GM18951 (cell line): ENCODE measurements around the gene ADD3.
"Not testable (repeated sequence)": the region's sequence is repeated elsewhere in the genome, so short reads cannot be mapped to it uniquely, and the experiment has no call there.

Experiments
- POLR2A ChIP-seq: IDR thresholded peaks from 4 replicates; pipeline ENCODE4 v1.6.1; 2011; ENCODE audit warnings: mild to moderate bottlenecking; ENCODE audit not compliant: insufficient read length, insufficient read depth; ENCODE audit errors: extremely low read depth
- in situ Hi-C: fragments of 300-500 bp; cut with MboI; formaldehyde crosslinking; loops from one replicate; pipeline ENCODE4 v1.12.0; 2022; ENCODE audit warnings: low sequenced_read_pairs, mixed read lengths, inconsistent platforms; ENCODE audit not compliant: unreplicated experiment

The ADD3 gene

DNA sequence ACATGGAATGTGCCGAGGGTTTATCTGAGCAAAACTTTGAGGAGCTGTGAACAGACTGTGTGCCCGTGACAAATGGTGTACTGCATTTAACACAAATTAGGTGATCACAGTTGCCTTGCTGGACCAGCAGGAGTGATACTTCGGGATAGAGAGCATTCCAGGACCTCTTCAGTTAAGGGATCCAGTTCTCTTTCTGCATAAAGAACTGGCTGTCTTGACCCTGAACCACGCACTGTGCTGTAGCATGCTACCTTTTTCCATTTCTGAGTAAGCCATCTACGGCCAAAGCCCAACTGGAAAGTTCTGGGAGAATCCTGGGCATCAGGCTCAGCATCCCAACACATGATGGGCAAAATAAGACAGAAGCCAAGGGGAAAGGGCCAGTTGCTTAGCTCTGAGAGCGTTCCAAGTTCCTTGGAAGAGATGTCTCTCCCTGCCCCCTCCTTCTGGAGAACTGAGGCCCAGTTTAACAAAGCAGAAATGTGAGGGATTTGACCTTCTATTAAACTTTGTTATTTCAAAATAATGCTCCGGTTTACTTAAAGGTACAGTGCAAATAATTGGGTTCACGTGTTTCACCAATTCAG lies 37.9 kb upstream of the ADD3 start:
- no peak for TF ChIP-seq POLR2A
- in situ Hi-C loops, result no loop called here

- no peak for TF ChIP-seq POLR2A
- in situ Hi-C loops, result no loop called here
These were observed 36.1 kb upstream of the ADD3 start for GRCh38 chr10:109971634-109972033.

GRCh38 chr10:109972372-109973001 lies 35.3 kb upstream of the ADD3 start:
- TF ChIP-seq POLR2A, result no peak
- in situ Hi-C loops, result no loop called here

DNA sequence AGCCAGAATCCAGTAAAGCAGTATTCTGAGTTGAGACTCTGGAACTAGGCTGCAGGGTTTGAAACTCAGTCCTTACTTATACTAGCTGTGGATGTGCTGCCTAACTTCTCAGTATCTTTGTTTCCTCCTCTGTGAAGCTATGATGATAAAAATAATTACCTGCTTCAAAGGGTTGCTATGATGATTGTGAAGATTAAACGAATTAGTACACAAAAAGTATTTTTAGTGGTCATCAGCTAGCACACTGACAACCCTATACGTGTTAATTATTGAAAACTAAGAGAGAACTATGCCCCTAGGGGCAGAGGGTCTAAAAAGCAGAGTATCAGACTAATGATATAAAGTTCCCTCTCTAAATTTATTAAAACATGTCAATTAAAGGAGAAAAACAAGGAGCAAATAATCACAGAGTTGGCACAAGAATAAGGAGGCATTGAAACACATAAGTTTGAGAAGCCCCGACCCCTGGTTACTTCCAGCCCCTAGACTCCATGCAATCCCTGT lies 34.4 kb upstream of the ADD3 start:
- in situ Hi-C loops, result no loop called here

DNA sequence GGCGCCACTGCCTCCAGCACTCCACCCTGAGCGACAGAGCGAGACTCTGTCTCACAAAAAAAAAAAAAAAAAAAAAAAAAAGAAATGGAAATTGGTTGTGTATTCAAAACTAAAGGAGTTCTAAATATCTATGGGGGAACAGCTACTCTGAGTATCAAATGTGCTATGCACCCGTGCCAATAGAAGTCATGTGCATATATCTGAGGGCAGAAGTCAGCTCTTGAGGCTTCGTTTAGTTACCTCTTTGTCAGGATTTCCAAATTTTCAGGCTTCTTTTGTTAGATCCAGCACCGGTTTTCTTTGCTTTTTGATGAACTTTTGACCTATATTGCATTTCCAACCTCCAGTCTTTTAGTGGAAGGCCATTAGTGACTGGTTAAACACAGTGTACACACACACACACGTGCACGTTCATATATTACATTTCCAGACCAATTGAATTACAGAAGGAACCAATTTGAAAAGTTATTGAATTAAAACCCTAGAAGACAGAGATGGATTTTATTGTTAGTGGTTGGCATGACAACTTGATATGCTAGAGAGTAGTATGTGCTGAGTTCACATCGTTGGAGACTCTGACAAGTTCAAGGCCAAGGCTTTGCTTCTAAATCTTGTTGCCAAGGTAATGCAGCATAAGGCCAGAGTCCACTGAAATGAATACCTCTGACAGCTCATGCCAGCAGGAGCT lies 33.1 kb upstream of the ADD3 start:
- TF ChIP-seq POLR2A, result no peak
- in situ Hi-C loops, result no loop called here

More for the DNA sequence above, 34.4 kb upstream of the ADD3 start:
- TF ChIP-seq POLR2A, result no peak

- no peak for TF ChIP-seq POLR2A
- in situ Hi-C loops, result no loop called here
These were observed 32.3 kb upstream of the ADD3 start for GRCh38 chr10:109975244-109976190.

DNA sequence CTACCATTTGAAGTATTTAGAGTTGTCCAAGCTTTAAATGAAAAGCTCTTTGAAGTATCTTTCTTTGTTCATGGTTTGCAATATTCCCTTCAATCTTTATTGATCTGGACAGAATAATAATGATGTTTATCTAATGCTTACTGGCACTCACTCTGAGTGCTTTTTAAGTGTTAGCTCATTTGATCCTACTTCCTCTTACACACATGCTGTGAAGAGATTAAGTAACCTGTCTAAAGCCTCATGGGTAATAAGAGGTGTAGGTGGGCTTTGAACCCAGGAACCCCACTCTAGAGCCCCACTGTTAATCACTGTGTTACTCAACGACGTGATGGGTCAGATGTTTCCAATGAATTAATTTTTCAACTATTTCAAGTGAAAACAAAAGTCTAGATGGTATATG lies 31.1 kb upstream of the ADD3 start:
- in situ Hi-C loops, result no loop called here
- TF ChIP-seq POLR2A, result no peak

DNA sequence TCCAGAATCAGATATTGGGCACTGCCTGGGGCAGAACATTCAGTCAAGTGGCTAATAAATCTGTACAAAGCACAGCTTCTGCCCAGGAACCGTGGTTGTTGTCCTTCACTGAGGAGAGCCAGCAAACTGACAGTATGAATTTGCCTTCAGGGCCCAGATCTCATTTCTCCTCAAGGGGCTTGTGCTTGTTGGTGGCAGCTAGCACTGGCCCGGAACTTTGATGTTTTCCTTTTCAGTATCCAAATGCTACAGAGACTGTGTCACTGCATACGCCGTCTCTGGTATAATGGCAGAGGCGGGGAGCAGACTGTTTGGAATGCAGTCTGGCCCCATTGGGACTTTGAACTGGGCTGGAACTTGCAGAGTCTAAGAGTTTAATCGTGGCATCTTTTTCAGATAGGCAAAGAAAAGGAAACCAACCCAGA lies 30.4 kb upstream of the ADD3 start:
- in situ Hi-C loops, result no loop called here
- no peak for TF ChIP-seq POLR2A

- TF ChIP-seq POLR2A, result no peak
- in situ Hi-C loops, result no loop called here
These were observed 29.3 kb upstream of the ADD3 start for GRCh38 chr10:109978481-109978880.

DNA sequence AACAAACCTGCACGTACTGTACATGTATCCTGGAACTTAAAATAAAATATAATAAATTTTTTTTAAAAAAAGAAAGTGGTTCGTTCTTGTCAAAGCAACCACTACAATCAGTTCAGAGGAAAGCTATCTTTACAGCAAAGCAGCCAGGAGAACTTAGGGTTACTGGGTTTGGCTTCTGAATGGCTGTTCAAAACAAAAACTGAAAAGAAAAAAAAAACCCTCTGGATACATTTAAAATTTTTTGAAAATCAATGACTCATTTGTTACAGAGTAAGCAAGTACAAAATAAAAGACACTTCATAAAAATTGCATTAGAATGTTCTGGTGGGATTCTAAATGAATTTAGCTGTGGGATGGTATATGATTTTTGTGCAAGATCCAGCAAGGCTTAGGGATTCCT lies 28.6 kb upstream of the ADD3 start:
- no peak for TF ChIP-seq POLR2A
- in situ Hi-C loops, result no loop called here

GRCh38 chr10:109981650-109982049 lies 26.1 kb upstream of the ADD3 start:
- TF ChIP-seq POLR2A, result no peak
- in situ Hi-C loops, result no loop called here

- in situ Hi-C loops, result no loop called here
These were observed 25.7 kb upstream of the ADD3 start for GRCh38 chr10:109982123-109982522.

GRCh38 chr10:109982812-109983211 lies 25.0 kb upstream of the ADD3 start:
- TF ChIP-seq POLR2A, result no peak
- in situ Hi-C loops, result no loop called here

More at GRCh38 chr10:109982123-109982522, 25.7 kb upstream of the ADD3 start:
- TF ChIP-seq POLR2A, result no peak

DNA sequence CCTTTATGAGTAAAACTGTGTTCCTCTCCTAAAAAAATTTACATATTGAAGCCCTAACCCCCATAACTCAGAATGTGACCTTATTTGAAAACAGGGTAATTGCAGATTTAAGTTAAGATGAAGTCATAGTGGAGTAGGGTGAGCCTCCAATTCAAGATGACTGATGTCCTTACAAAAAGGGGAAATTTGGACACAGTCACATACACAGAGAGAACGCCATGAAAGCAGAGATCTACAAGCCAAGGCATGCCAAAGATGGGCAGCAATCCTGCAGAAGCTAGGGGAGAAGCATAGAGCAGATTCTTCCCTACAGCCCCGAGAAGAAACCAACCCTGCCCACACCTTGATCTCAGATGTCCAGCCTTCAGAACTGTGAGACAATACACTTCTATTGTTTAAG lies 23.8 kb upstream of the ADD3 start:
- TF ChIP-seq POLR2A, result no peak
- in situ Hi-C loops, result no loop called here

DNA sequence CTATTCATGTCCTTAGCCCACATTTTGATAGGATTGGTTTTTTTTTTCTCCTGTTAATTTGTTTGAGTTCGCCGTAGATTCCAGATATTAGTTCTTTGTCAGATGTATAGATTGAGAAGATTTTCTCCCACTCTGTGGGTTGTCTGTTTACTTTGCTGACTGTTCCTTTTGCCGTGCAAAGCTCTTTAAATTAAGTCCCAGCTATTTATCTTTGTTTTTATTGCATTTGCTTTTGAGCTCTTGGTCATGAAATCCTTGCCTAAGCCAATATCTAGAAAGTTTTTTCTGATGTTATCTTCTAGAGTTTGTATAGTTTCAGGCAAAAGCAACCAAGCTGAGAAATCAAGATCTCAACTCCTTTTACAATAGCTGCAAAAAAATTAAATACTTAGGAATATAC lies 22.0 kb upstream of the ADD3 start:
- in situ Hi-C loops, result not testable (repeated sequence)
